Cerebellar nuclear complex (tissue), 1 donor: ENCODE data around the gene CTSF.
"Not testable (repeated sequence)": the region's sequence is repeated elsewhere in the genome, so short reads cannot be mapped to it uniquely, and the experiment has no call there.

ENCODE experiments used
- DNase-seq, 2 experiments: peaks; one replicate each; lab custom pipeline; 2025; lab: John Stamatoyannopoulos, UW

The CTSF gene

GRCh38 chr11:66568124-66568916 lies at the start of gene CTSF:
Gene CTSF, minus strand, starts transcription at chr11:66568606. Its CDS starts 120 bp downstream, at chr11:66568486.
- DNase-seq = peak in 1 of 2 experiments; percentile 69

DNA sequence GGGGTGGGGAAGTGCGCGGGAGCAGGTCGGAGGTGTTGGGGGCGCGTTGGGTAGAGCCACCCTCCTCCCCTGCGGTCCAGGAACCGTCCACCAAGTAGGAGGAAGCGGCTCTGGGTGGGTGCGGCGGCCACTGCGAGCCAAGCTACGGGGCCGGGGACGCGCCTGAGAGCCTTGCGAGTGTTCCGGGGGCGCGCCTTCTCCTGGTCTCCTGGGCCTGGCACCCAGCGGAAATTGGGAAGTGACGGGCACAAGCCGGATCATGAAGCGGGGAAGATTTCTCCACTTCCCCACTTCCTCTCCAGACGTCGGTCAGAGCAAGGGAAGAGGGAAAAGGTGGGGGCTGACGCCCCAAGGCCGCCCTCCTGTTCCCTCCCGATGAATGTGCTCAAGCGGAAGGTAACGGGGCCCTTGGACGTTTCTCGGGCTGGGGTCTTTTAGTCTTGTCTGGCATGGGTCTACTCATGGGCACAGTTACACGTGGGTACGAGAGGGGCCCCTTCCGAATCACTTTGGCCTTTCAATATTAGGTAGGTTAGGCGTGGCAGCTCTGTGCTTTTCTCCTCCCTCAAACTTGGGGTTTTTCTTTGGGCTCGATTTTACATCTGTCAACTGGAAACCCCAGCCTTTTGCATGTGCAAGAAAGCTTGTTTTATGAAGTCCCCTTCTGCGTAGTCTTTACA lies 48.9 kb upstream of the CTSF start:
- no peak for DNase-seq

GRCh38 chr11:66616379-66617154 lies 48.2 kb upstream of the CTSF start, which contains the start of gene RBM14:
Gene RBM14, plus strand, starts transcription at chr11:66616630. Its CDS starts 91 bp downstream, at chr11:66616721.
- DNase-seq = peak; percentile 91 to 97

- DNase-seq = no peak
Observed at GRCh38 chr11:66614073-66614472, 45.7 kb upstream of the CTSF start.

DNA sequence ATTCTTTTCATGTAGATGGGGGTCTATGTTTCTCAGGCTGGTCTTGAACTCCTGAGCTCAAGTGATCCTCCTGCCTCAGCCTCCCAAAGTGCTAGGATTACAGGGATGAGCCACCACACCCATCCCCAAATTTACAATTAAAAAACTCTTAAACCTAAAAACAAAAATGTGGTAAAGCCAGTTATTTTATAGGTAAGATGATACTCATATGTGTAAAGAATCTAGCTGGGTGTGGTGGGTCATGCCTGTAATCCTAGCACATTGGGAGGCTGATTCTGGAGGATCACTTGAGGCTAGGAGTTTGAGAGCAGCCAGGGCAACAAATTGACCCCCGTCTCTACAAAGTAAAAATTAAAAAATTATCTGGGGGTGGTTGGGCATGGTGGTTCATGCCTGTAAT lies 44.1 kb upstream of the CTSF start:
- no peak for DNase-seq

DNA sequence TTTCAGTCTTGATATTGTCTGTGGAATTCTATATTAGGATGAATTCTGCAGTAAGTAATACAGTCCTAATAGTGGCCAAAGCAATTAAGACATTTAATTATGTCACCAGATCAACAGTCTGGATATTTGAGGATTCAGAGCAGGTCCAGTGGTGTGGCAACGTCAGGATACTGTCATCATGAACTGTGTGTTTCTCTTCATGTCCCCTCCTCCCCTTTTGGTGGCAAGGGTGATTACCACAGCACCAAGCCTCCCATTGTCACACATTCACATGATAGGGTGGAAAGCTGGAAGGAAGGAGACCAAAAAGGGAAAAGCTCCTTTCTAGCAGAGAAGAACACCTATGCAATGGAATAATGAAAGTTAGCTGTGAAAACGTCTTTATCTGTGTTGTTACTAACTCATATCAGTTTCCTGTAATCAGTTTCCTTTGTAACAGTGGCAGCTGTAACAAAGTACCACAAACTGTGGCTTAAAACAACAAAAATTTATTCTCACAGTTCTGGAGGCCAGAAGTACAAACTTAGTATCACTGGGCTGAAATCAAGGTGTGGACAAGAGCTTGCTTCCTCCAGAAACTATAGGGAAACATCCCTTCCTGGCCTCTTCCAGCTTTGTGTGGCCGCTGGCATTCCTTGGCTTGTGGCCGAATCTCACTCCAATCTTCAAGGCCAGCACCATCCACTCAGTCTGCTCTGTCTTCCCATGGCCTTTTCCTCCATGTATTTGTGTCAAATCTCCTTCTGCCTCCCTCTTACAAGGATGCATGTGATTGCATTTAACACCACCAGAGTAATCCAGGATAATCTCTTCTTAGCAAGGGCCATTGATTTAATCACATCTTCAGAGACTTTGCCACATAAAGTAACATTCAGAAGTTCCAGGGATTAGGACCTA lies 41.6 kb upstream of the CTSF start:
- no peak for DNase-seq

DNA sequence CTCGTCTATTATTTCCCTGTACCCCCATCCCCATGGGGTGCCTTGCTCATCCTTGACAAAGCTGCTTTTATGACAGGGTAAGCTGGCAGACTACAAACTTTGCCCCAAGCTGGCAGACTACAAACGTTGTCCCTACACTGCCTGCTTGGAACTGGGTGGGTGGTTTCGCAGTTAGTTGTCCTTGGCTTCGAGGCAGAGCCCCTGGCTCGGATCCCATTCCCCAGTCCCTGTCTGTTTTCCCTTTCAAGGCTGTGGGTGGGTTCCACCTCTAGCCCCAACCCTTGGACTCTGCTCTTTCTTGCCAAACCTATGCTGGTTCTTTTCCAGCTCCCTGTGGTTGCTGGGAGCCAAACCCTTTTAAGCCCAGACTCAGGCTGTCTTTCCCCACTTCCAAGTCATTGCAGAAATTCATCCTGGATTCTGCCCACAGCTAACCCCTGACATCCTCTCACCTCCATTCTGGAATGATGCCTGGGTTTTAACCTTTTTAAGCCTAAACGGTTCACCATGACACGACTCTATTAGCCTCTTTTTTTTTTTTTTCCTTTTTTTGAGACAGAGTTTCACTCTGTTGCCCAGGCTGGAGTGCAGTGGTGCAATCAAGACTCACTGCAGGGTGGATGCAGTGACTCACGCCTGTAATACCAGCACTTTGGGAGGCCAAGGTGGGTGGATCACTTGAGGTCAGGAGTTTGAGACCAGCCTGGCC lies 38.9 kb upstream of the CTSF start:
- no peak for DNase-seq

DNA sequence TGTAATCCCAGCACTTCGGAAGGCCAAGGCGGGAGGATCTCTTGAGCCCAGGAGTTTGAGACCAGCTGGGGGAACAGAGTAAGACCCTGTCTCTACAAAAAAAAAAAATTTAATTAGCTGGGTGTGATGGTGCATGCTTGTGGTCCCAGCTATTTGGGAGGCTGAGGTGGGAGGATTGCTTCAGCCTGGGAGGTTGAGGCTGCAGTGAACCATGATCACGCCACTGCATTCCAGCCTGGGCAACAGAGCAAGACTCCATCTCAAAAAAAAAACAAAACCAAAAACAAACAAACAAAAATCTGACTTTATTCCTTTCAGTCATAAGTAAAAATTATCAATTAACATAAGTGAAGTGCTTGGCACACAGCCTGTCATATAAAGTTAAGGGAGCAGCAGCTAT lies 38.2 kb upstream of the CTSF start:
- DNase-seq = not testable (repeated sequence)

DNA sequence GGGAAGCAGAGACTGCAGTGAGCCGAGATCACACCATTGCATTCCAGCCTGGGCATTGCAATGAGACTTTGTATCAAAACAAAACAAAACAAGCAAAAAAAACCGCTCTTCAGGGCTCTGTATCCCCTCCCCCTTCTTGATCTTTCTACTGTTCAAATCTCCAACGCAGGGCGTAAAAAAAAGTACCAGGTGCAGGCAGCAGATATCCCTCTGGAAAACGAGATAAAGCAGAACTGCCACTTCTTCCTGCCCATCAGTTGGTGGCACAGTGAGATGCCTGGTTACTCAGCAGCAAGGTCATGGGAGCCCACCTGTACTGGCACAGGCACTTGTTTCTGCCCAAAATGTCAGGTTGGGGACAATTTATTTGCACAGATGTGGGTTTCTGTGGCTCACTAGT lies 35.7 kb upstream of the CTSF start:
- DNase-seq = no peak

- DNase-seq = no peak
Observed at GRCh38 chr11:66603072-66603471, 34.7 kb upstream of the CTSF start.

GRCh38 chr11:66600631-66601233 lies 32.3 kb upstream of the CTSF start:
- no peak for DNase-seq

- DNase-seq = no peak
Observed at GRCh38 chr11:66600219-66600618, 31.8 kb upstream of the CTSF start.

DNA sequence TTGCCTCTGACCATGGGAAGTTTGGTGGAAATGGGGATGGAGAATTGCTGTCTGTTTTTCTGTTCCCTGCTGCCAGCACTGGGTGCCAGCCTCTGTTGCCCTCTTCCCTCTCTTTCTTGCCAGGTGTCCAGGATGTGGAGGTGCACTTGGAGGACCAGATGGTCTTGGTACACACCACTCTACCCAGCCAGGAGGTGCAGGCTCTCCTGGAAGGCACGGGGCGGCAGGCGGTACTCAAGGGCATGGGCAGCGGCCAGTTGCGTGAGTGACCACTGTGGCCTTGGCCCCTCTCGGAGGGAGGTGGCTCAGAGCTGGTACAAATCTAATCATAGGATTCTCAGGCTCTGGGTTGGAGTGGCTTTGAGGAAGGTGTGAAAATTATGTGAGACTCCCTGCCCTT lies 30.6 kb upstream of the CTSF start:
- DNase-seq = peak in 1 of 2 experiments; percentile 20

DNA sequence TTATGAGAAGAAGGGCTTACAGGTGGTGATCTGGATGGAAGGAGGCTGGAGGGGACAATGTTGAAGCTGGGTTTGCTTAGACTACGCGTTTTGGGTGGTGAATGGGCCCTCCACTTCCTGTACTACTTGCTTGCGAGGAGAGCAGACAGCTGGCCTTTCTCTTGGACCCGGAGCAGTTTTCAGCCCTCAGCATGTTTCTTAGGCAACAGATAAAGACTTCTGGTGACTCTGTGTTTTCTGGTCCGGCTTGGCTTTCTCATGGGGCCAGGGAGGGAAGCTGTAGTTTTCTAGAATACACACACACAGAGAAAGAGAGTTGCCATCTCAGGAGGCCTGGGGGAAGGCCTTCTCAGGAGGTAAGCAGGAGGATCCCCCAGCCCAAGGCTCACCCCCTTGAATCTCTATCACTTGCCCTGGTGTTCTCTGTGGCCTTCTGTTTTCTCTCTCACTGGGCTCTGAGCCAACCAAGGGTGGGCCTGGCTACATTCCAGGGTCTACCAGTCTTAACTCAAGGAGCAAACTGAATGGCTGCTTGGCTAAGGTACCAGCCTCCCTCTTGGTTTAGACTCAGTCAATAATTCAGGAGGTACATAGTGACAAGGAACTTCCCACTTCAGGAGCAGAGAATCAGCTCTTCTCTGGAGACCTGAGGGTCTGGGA lies 27.0 kb upstream of the CTSF start:
- DNase-seq = no peak

DNA sequence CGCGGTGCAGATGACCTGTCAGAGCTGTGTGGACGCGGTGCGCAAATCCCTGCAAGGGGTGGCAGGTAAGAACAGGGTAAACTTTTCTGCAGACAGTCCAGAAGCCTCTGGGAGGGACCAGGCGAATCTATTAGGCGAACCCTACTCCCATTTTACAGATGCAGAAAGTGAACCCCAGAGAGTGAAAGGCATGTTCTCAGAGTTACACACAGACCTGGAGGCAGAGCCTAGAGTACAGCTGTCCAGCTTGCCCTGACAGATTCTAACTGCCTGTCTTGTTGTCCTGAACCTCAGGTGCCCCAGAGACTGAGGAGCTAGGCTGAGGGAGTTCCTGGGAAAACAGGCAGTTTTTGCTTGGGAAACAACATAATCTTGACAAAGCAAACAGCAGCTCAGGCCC lies 25.2 kb upstream of the CTSF start:
- DNase-seq = no peak

GRCh38 chr11:66593303-66593635 lies 24.9 kb upstream of the CTSF start:
- DNase-seq = no peak

DNA sequence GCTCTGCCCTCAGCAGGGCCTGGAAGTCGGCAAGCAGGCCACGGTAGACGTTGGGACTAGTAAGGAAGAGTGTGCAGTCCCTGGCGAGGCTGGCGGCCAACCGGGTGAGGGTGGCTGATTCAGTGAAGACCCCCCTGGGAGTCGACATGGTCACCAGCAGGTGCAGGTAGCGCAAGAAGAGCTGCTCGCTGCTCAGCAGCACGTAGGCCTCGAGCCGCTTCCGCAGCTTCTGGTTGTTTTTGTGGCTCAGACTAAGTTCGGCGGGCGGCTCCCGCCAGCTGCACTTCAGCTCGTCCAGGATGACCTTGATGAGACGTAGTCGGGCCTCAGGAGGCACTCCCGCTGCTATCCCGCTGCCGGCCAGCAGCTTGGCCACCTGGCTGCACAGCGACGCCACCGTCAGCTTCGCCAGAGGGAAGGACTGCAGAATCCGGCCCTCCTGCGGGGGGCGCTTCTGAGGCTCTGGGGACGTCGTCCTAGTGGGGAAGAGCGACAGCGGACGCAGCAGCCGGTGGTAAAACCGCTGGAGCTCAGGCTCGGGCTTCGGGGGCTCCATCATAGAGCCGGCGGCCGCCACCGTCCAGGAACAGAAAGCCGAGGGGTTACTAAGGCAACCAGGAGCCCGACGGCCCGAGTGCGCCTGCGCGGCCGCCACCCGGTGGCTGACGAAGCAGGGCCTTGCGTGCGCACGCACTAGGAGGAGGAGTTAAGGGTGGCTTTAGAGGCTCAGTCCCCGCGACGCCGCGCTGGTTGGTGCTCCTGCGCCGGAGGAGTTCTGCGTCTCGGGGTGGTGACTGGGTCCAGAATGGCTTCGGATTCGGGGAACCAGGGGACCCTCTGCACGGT lies 24.3 kb upstream of the CTSF start, which contains the start of the genes CCDC87 and CCS:
Gene CCDC87, minus strand, starts transcription at position 607 of the 846 bp plus-strand sequence. Its CDS starts 48 bp downstream, at position 559.
Gene CCS, plus strand, starts transcription at position 729 of the 846 bp plus-strand sequence. Its CDS starts 77 bp downstream, at position 806.
- peak; percentile 56 to 87 for DNase-seq

GRCh38 chr11:66591175-66591574 lies 22.8 kb upstream of the CTSF start:
- no peak for DNase-seq
